ENCODE results near the gene ARMC9.

Gene ARMC9

GRCh38 chr2:231421051-231421580 lies 222.7 kb downstream of the ARMC9 start:
- DNase-seq (ENCODE audit: low read depth in 3 of 3), result no peak

GRCh38 chr2:231422056-231422455 lies 223.6 kb downstream of the ARMC9 start:
- no peak for DNase-seq (ENCODE audit: low read depth in 3 of 3)

GRCh38 chr2:231423176-231423575 lies 224.7 kb downstream of the ARMC9 start:
- DNase-seq (ENCODE audit: low read depth in 3 of 3), result no peak

All from stimulated activated CD4-positive, alpha-beta T cell treated with anti-CD3 and anti-CD28 coated beads, TNF-alpha, amount 100 ng/mL, for 4 hours (primary cell).